Measurements from ENCODE around the gene SIM2. TPM values are rescaled to one million over a fixed set of nuclear protein-coding genes. Genes with fewer than 3 reads are reported as not detected.

The SIM2 gene
- polyA plus RNA-seq, 4 donors: 0.04 to 0.28 TPM; not detected in 2

GRCh38 chr21:36730291-36731281 lies 31.7 kb downstream of the SIM2 start:
- peaks cover 0 to 4% (median 0%) of the 10 kb centered on the region in 3 donors for H3K4me1 ChIP-seq (ENCODE audit: control insufficient read depth in 3 of 3, insufficient read depth in 2 of 3, low read depth in 1 of 3, low read length in 2 of 3)
- 35 to 68% (median 45%) methylated on average over 30 of the region's 30 CpGs for WGBS, 3 donors
- FAIRE-seq (no peak), DNase-seq (no peak)
- H3K4me3 ChIP-seq (ENCODE audit: low read depth in 1 of 3, low read length in 3 of 3): no peak overlapping the region
- H3K36me3 ChIP-seq (ENCODE audit: control insufficient read depth in 3 of 3, insufficient read depth in 2 of 3, low read depth in 1 of 3, low read length in 3 of 3): no peaks in the 10 kb centered on the region
- H3K27me3 ChIP-seq (ENCODE audit: control insufficient read depth in 3 of 3, insufficient read depth in 3 of 3, low read length in 3 of 3): peaks cover 0 to 21% (median 0%) of the 10 kb centered on the region in 3 donors
- H3K9me3 ChIP-seq (ENCODE audit: control insufficient read depth in 2 of 2, insufficient read depth in 1 of 2, low read depth in 1 of 2, low read length in 1 of 2): peaks cover 0 to 5% of the 10 kb centered on the region in 2 donors
- H3K27ac ChIP-seq (ENCODE audit: low read depth in 1 of 3, low read length in 2 of 3): no peak overlapping the region

- Histone ChIP-seq H3K4me3 (ENCODE audit: low read depth in 1 of 3, low read length in 3 of 3) (no peak overlapping the region), H3K27ac (ENCODE audit: low read depth in 1 of 3, low read length in 2 of 3) (no peak overlapping the region), H3K9me3 (ENCODE audit: control insufficient read depth in 2 of 2, insufficient read depth in 1 of 2, low read depth in 1 of 2, low read length in 1 of 2) (peaks cover 0 to 5% of the 10 kb centered on the region in 2 donors), H3K27me3 (ENCODE audit: control insufficient read depth in 3 of 3, insufficient read depth in 3 of 3, low read length in 3 of 3) (peaks cover 0 to 22% (median 0%) of the 10 kb centered on the region in 3 donors), H3K36me3 (ENCODE audit: control insufficient read depth in 3 of 3, insufficient read depth in 2 of 3, low read depth in 1 of 3, low read length in 3 of 3) (no peaks in the 10 kb centered on the region), H3K4me1 (ENCODE audit: control insufficient read depth in 3 of 3, insufficient read depth in 2 of 3, low read depth in 1 of 3, low read length in 2 of 3) (peaks cover 0 to 4% (median 0%) of the 10 kb centered on the region in 3 donors)
- WGBS, 3 donors: 76 to 84% (median 81%) methylated on average over 14 of the region's 14 CpGs
- DNase-seq (no peak), FAIRE-seq (no peak)
Observed at GRCh38 chr21:36732217-36732616, 33.3 kb downstream of the SIM2 start.

DNA sequence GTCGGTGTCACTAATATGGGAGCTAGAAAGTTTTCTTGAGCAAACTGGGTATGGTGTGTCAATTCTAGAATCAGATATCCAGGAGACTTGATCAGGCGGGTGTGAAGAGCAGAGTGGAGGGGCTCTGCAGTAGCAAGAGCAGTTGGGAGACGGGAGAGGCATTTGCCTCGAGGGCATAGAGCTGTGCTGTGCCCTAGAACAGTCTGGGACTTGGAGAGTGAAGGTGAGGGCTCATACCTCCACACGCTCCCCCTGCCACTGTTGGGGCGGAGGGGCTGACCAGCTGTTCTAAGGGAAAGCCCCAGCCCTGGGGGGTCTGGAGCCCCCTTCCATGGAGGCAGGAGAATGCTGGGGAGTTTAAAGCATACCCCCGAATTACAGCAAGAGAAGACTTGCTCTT lies 33.8 kb downstream of the SIM2 start:
- no peak for FAIRE-seq
- no peak overlapping the region for H3K27ac ChIP-seq (ENCODE audit: low read depth in 1 of 3, low read length in 2 of 3)
- DNase-seq: no peak
- peaks cover 0 to 4% (median 0%) of the 10 kb centered on the region in 3 donors for H3K4me1 ChIP-seq (ENCODE audit: control insufficient read depth in 3 of 3, insufficient read depth in 2 of 3, low read depth in 1 of 3, low read length in 2 of 3)
- no peaks in the 10 kb centered on the region for H3K36me3 ChIP-seq (ENCODE audit: control insufficient read depth in 3 of 3, insufficient read depth in 2 of 3, low read depth in 1 of 3, low read length in 3 of 3)
- WGBS, 3 donors: 86 to 90% (median 89%) methylated on average over 7 of the region's 7 CpGs
- no peak overlapping the region for H3K4me3 ChIP-seq (ENCODE audit: low read depth in 1 of 3, low read length in 3 of 3)
- H3K9me3 ChIP-seq (ENCODE audit: control insufficient read depth in 2 of 2, insufficient read depth in 1 of 2, low read depth in 1 of 2, low read length in 1 of 2): peaks cover 0 to 5% of the 10 kb centered on the region in 2 donors
- peaks cover 0 to 25% (median 0%) of the 10 kb centered on the region in 3 donors for H3K27me3 ChIP-seq (ENCODE audit: control insufficient read depth in 3 of 3, insufficient read depth in 3 of 3, low read length in 3 of 3)

GRCh38 chr21:36733857-36734256 lies 34.9 kb downstream of the SIM2 start:
- Histone ChIP-seq H3K27me3 (ENCODE audit: control insufficient read depth in 3 of 3, insufficient read depth in 3 of 3, low read length in 3 of 3) (peaks cover 0 to 27% (median 0%) of the 10 kb centered on the region in 3 donors), H3K27ac (ENCODE audit: low read depth in 1 of 3, low read length in 2 of 3) (no peak overlapping the region), H3K36me3 (ENCODE audit: control insufficient read depth in 3 of 3, insufficient read depth in 2 of 3, low read depth in 1 of 3, low read length in 3 of 3) (no peaks in the 10 kb centered on the region), H3K9me3 (ENCODE audit: control insufficient read depth in 2 of 2, insufficient read depth in 1 of 2, low read depth in 1 of 2, low read length in 1 of 2) (peaks cover 0 to 5% of the 10 kb centered on the region in 2 donors), H3K4me1 (ENCODE audit: control insufficient read depth in 3 of 3, insufficient read depth in 2 of 3, low read depth in 1 of 3, low read length in 2 of 3) (peaks cover 0 to 4% (median 0%) of the 10 kb centered on the region in 3 donors), H3K4me3 (ENCODE audit: low read depth in 1 of 3, low read length in 3 of 3) (no peak overlapping the region)
- no peak for FAIRE-seq
- no peak for DNase-seq
- WGBS, 3 donors: 69 to 88% (median 70%) methylated on average over 6 of the region's 6 CpGs

GRCh38 chr21:36734367-36735200 lies 35.7 kb downstream of the SIM2 start:
- 91 to 95% (median 94%) methylated on average over 9 of the region's 9 CpGs for WGBS, 3 donors
- no peak overlapping the region for H3K4me3 ChIP-seq (ENCODE audit: low read depth in 1 of 3, low read length in 3 of 3)
- FAIRE-seq (no peak), DNase-seq (no peak)
- H3K4me1 ChIP-seq (ENCODE audit: control insufficient read depth in 3 of 3, insufficient read depth in 2 of 3, low read depth in 1 of 3, low read length in 2 of 3): peaks cover 0 to 4% (median 0%) of the 10 kb centered on the region in 3 donors
- H3K9me3 ChIP-seq (ENCODE audit: control insufficient read depth in 2 of 2, insufficient read depth in 1 of 2, low read depth in 1 of 2, low read length in 1 of 2): peaks cover 0 to 5% of the 10 kb centered on the region in 2 donors
- H3K27me3 ChIP-seq (ENCODE audit: control insufficient read depth in 3 of 3, insufficient read depth in 3 of 3, low read length in 3 of 3): peaks cover 0 to 23% (median 0%) of the 10 kb centered on the region in 3 donors
- no peaks in the 10 kb centered on the region for H3K36me3 ChIP-seq (ENCODE audit: control insufficient read depth in 3 of 3, insufficient read depth in 2 of 3, low read depth in 1 of 3, low read length in 3 of 3)
- H3K27ac ChIP-seq (ENCODE audit: low read depth in 1 of 3, low read length in 2 of 3): no peak overlapping the region

DNA sequence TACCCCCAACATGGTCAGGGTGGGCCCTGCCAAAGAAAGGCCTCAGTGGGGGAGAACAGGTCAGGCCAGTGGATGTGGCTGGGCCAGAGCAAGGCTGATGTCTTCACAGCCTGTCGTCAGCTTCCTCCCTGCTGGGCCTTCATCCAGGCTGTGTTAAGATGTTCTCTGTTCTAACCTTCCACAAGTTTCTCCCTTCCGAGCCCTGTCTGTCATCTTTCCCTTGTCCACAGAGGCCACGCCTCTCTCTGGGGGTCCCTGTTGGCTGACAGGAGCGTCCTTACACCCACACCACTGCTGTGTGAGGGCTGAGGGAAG lies 36.2 kb downstream of the SIM2 start:
- Histone ChIP-seq H3K4me1 (ENCODE audit: control insufficient read depth in 3 of 3, insufficient read depth in 2 of 3, low read depth in 1 of 3, low read length in 2 of 3) (peaks cover 0 to 4% (median 0%) of the 10 kb centered on the region in 3 donors), H3K27ac (ENCODE audit: low read depth in 1 of 3, low read length in 2 of 3) (no peak overlapping the region), H3K4me3 (ENCODE audit: low read depth in 1 of 3, low read length in 3 of 3) (no peak overlapping the region), H3K27me3 (ENCODE audit: control insufficient read depth in 3 of 3, insufficient read depth in 3 of 3, low read length in 3 of 3) (peaks cover 0 to 18% (median 0%) of the 10 kb centered on the region in 3 donors), H3K9me3 (ENCODE audit: control insufficient read depth in 2 of 2, insufficient read depth in 1 of 2, low read depth in 1 of 2, low read length in 1 of 2) (peaks cover 0 to 5% of the 10 kb centered on the region in 2 donors), H3K36me3 (ENCODE audit: control insufficient read depth in 3 of 3, insufficient read depth in 2 of 3, low read depth in 1 of 3, low read length in 3 of 3) (no peaks in the 10 kb centered on the region)
- DNase-seq (no peak), FAIRE-seq (no peak)
- 64 to 89% (median 87%) methylated on average over 3 to 4 of the region's 4 CpGs for WGBS, 3 donors

- Histone ChIP-seq H3K4me1 (ENCODE audit: control insufficient read depth in 3 of 3, insufficient read depth in 2 of 3, low read depth in 1 of 3, low read length in 2 of 3) (peaks cover 0 to 3% (median 0%) of the 10 kb centered on the region in 3 donors), H3K36me3 (ENCODE audit: control insufficient read depth in 3 of 3, insufficient read depth in 2 of 3, low read depth in 1 of 3, low read length in 3 of 3) (no peaks in the 10 kb centered on the region), H3K27ac (ENCODE audit: low read depth in 1 of 3, low read length in 2 of 3) (no peak overlapping the region), H3K27me3 (ENCODE audit: control insufficient read depth in 3 of 3, insufficient read depth in 3 of 3, low read length in 3 of 3) (peaks cover 0 to 17% (median 0%) of the 10 kb centered on the region in 3 donors), H3K4me3 (ENCODE audit: low read depth in 1 of 3, low read length in 3 of 3) (no peak overlapping the region), H3K9me3 (ENCODE audit: control insufficient read depth in 2 of 2, insufficient read depth in 1 of 2, low read depth in 1 of 2, low read length in 1 of 2) (peaks cover 0 to 5% of the 10 kb centered on the region in 2 donors)
- FAIRE-seq (no peak), DNase-seq (no peak)
- 78 to 83% (median 81%) methylated on average over 15 of the region's 15 CpGs for WGBS, 3 donors
Observed at GRCh38 chr21:36735724-36736320, 36.9 kb downstream of the SIM2 start.
